ENCODE measurements around the gene CEP43.
A peak's percentile ranks its signal among the peaks of the same experiment; 100 is the strongest.

The CEP43 gene

DNA sequence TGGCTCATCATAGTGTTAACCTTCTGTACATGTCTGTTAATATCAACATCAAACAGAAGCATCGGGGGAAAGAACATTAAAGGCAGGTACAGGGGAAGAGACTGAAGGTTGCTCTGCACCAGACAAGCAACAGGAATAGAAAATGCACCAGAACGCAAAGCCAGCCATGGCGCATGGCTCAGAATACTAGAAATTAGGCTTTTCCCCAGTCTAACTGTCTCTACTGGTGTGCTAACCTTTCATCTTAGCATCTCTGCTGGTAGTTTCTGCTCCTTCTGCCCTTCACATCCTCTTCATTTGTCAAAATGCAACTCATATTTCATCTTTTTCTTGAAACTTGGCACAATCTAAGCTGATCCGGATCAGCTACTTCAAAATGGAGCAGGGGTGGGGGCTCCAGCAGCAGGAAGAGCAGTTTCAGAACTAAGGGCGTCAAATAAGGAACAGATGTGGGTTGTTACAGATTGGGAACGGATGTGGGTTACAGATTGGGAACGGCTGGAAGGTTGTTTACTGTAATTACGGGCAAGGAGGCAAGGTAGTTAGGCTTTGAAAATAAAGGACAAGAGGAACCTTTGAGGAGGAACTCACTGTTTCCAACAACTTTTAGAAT lies 29.7 kb upstream of the CEP43 start:
- peak; percentile 44 for DNase-seq

- no peak for DNase-seq
Observed at GRCh38 chr6:166970091-166970490, 29.1 kb upstream of the CEP43 start.

DNA sequence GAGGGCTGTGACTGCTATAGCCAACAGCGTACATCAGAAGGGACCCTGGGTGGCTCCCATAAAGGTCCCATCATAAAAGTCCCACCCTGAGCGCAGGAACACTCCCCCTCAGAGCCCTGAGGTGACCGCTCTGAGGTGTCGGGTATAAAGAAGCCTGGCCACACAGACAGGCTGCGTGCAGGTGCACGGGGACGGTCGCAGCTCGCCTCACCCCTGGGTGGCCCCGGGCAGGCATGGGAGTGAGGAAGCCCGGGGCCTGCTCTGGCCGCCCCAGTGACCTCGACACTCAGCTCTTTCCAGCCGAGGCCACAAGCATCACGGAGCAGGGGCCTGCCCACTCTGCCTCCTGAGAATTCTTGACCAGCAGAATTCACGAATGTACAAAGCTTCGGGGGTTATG lies 28.4 kb upstream of the CEP43 start:
- no peak for DNase-seq

GRCh38 chr6:166971271-166971670 lies 27.9 kb upstream of the CEP43 start:
- no peak for DNase-seq

- no peak for DNase-seq
Observed at GRCh38 chr6:166972101-166972500, 27.1 kb upstream of the CEP43 start.

DNA sequence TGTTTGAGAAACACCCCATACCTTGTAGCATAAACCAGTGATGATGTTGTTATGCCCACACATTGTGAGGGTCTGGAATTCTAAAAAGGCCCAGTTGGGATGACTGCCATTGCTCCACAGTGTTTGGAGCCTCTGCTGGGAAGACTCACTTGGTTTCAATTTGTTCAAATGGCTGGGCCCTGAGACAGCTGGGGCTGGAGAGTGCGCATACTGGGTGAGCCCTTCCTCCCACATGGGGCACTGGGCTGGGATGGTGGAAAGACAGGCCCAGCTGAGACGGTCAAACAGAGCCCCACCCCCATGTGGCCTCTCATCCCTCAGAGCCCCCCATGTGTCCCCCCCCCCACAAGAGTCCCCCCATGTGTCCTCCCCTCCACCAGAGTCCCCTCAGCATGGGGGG lies 22.6 kb upstream of the CEP43 start:
- no peak for DNase-seq

- DNase-seq, result peak; percentile 77
Observed at GRCh38 chr6:166977621-166978525, 21.3 kb upstream of the CEP43 start.

- no peak for DNase-seq
Observed at GRCh38 chr6:166980738-166981137, 18.5 kb upstream of the CEP43 start.

DNA sequence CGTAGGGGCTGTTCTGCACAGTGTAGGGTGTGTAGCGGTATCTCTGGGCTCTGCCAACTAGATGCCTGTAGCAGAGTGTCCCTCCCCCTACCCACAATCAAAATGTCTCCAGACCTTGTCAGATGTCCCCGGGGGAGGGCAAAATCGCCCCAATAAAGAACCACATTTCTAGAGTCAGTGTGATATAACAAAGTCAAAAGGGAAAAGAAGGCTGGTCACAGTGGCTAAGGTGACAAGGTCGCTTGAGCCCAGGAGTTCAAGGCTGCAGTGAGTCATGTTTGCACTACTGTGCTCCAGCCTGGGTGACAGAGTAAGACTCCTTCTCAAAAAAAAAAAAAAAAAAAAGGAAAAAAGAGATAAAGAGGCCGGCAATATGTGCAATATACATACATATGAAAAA lies 11.7 kb upstream of the CEP43 start:
- DNase-seq, result no peak

DNA sequence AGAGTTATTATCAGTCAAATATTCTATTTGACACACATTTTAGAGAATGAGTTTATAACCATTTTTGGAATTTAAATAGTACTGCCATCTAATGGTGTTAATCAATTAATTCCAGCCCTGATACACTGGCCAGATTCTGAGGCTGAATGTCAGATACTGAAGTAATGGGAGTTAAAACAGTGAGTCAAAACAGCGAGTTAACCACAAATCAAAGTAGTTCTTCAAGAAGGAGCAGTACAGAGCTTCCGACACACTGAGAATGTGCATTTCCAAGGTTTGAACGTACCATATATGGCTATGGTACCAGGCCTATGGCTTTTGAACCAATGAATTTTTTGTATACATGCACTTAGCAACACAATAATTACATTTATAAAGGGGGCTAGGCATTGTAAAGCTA lies 11.3 kb upstream of the CEP43 start:
- DNase-seq, result no peak

GRCh38 chr6:166988674-166989201 lies 10.5 kb upstream of the CEP43 start:
- no peak for DNase-seq

DNA sequence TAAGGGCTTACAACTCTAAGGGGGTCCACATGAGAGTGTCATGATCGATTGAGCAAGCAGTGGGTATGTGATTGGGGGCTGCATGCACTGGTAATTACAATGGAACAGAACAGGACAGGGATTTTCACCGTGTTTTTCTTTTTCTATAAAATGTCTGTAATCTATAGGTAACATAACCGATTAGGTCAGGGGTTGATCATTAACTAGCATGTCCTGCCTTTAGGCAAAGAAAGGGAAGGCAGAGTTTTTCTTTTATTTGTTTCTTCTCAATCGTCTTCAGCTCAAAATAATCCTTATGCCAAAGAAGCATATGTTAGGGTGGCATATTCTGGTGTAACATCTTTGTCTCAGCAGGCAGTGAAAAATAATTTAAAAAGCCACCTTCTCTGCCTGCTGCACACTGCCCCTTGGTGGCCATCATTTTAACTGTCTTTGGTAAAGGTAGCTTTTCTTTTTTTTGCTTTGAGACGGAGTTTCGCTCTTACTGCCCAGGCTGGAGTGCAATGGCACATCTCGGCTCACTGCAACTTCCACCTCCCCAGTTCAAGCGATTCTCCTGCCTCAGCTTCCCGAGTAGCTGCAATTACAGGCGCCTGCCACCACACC lies 9.7 kb upstream of the CEP43 start:
- DNase-seq, result peak; percentile 13

DNA sequence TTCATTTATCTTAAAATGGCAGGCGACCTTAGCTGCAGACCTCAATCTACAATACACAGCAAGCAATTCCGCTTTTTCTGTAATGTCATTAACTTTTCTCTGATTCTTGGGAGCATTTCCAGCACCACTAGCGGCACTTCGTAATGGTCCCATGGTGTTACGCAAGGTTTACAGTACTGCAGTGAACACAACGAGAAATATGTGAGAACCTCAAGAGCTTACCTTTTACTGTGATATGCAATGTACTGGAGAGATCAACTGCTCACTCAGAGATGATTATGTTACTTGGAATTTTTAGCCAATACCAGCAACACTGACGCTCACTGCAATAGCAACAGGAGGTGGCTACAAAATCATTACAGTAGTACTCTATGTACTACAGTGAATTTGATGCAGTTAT lies 2.8 kb upstream of the CEP43 start:
- peak; percentile 66 for DNase-seq

DNA sequence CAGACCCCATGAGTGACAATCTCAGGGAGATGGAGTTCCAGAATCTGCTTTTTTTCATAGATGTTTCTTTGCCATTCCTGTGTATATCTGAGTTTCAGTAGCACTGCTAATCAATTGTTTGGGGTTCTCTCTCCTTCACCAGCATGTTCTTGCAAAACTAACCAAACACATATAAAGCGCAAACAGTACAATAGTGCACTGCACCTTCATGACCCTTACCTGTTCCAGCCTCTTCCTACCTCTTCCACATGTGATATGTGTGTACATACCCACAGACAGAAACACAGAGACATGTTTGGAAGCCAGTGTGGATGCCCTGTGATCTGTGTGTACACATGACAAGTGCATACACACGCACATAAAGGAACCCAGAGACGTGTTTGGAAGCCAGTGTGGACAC lies 1.8 kb upstream of the CEP43 start:
- DNase-seq, result no peak

- DNase-seq, result peak; percentile 61
Observed at GRCh38 chr6:166997768-166998255, 1.4 kb upstream of the CEP43 start.

GRCh38 chr6:166998256-166999144 lies 697 bp upstream of the CEP43 start:
- DNase-seq, result no peak

- DNase-seq, result no peak
Observed at GRCh38 chr6:166999884-167000253, 672 bp downstream of the CEP43 start.

GRCh38 chr6:167000759-167001158 lies 1.6 kb downstream of the CEP43 start:
- DNase-seq, result no peak

DNA sequence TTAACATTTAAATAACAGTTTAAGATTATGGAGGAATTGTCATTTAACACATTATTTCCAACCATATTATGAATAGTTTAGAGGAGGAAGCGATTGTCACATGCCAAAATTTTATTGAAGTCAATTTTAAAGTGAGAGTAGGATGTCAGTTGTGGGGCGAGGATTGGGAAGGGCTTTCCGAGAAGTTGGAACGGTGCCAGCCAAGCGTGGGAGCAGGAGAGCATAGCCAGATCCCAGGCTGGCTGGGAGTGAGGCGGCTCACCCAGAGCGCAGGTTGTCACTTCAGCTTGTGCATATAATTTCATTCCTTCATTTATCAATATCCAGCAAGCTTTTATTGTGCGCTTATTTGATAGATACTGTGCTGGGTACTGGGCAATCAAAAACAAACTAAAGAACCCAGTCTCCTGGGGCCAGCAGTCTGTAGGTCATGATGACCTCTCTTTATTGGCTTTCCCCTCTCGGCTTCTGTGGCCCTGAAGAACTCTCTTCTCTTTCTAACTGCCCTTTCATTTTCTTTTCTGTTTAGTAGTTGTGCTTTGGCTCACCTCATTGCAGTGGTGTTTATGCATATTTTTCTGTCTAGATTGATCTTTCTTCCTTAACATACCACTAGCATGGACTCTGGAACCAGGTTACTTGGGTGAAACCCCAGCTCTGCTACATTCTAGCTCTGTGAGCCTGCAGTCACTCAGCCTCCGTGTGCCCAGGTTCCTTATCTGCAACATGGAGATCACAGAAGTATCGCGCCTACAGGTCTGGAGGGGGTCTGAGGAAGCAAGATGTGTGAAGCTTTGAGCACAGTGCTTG lies 6.4 kb downstream of the CEP43 start:
- DNase-seq, result no peak

DNA sequence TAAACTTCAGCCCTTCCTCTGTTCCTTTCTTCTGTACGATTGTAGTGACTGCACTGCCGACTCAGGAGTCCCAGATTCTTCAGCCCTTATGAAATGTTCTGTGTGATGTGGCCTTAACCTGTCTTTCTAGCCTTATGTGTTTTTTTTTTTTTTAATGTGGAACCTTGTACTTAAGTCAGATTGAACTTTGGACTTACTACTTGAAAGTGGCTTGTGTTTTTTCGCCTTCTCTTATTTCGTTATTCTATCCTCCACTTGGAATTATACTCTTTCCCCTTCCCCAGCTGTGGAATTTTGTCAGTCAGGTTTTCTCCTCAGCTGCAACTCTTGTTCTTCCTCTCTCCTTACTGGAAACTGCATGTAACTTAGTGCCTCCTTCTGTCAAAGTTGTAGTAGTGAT lies 8.8 kb downstream of the CEP43 start:
- DNase-seq, result no peak

DNA sequence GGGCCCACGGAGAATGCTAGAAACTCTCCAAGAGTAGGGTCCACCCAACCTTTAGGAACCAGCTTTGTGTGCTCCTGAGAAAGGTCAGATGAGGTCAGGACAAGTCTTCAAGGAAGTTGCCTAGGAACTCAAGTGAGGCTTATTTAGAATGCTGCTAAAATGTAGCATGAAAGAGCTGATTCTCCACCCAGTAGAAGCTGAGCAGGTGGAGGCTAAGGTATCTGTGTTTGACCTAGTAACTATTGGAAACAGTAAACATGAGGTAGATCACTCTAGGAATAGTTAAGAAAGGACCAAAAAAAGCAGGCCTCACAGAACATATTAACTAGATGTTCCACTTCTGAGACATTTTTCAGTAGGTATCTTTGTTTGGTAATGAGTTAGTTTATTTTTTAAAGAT lies 13.9 kb downstream of the CEP43 start:
- no peak for DNase-seq

DNA sequence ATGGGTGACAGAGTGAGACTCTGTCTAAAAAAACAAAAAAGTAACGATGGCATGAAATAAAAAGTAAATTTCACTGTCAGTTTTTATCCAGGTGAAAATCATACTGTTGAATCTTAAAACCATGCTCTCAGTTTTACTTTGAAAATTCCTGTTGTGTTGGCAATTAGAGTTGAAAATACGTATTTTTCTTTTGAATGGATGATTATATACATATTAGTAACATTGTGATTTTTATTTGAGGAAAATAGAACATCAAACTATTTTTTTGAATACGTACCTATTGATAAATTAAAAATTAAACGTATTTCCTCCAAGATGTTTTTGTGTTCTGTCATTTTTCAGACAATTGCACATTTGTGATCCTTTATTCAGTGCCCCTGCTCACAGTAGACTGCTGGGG lies 14.7 kb downstream of the CEP43 start:
- no peak for DNase-seq
